ENCODE data around the gene TSEN2.
"Not testable (repeated sequence)": the region's sequence is repeated elsewhere in the genome, so short reads cannot be mapped to it uniquely, and the experiment has no call there.

TSEN2 gene

DNA sequence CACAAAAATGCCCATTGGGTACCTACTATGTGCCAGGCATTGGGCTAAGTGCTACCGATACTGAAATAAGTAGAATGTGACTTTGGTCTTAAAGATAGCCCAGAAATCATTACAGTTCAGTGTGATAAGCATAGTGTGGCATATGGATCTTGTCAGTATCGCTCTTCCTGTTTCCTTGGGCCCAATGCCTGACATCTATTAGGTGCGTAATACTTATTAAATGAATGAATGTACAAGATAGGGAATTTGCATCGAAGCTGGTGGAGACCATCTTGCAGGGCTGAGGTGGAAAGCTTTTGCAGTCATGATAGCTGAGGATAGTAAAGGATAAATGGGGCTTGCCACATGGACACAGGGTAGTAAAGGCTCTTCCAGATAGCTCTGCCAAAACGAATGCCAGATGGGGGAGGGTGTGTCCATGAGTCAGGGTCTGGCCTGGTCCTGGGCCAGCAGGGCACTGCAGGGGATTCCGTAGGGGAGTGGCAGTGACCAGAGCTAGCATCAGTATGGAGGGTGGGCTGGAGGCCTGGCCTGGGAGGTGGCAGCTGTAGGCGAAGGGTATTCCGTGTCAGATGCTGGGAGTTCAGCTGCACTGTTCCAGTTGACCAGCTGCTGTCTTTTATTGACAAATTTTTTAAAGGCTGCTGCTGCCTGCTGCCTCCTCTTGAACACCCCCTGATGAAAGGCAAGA lies 23.5 kb downstream of the TSEN2 start:
- peak; percentile 66 for DNase-seq

DNA sequence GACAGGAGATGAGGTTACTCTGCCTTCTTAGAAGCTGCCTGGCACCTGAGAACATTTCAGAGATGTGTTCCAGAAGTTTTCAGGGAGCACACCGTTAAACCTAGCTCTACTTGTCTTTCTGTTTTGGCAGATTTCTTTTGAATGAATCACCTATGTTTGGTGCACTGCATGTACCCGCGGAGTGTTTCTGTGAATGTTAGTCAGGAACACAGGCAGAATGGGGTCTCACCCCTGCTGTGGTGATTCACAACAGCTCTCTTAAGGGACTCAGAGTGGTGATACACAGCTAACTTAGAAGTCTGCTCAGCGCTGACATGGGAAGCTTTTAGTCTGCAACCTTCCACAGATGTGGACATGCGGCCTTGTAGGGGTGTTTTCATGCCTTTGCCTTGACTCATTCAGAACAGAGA lies 24.0 kb downstream of the TSEN2 start:
- no peak for DNase-seq

GRCh38 chr3:12509466-12509865 lies 25.2 kb downstream of the TSEN2 start:
- DNase-seq = no peak

DNA sequence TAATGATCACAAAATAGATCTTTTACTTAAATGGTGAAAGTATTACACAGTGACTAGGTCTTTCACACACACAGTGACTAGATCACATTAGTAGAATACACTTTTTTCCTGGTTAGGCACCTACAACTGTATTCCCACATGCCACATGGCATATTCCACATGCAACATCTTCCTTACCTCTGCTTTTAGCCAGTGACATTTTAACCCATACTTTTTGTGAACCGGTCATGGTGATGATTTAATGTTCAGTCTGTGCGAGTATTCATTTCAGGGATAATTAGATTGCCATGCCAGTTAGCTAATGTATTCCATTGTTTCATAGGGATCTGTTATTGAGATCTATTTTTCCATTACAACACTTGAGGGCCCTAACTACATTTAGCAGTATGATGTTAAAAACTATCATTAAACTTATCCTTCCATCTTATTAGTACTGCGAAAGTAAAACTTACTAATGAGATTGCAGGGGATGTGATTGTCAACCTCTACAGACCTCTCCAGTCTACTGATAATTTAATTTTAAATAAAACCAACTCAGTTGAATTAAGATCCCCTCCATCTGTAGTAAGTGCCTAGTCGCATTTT lies 28.3 kb downstream of the TSEN2 start:
- DNase-seq = no peak

DNA sequence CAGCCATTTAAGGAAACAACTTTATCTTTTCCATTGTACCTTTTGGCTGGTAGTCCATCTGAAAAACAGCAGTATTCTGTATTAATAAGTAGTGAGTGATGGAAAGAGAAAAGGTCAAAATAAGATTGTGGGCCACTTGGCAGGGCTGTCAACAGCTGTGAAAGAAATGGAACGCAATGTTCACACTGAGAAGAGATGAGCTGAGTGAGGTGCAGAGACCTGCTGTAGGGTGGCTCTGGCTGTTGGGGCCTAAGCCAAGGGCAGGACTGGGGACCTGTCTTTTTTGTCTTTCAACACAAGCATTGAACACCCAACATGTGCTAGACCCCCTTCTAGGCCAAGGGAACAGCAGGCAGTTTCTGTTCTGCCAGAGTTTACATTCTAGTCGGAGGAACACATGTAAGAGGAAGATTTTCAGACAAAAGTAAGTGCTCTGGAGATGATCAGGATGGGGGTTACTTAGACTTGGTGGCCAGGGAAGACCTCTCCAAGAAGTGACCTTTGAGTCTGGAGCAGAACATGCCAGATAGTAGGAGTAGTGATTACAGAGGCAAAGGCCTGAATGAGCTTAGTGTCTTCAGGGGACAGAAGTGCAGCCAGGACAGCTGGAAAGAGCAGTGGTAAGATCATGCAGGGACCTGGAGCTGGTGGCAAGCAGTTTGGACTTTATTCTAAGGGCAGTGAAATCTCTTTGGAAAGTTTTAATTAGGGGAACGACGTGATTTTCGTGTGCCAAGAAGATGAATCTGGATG lies 29.6 kb downstream of the TSEN2 start:
- DNase-seq = no peak

GRCh38 chr3:12515631-12516030 lies 31.4 kb downstream of the TSEN2 start:
- DNase-seq = no peak

DNA sequence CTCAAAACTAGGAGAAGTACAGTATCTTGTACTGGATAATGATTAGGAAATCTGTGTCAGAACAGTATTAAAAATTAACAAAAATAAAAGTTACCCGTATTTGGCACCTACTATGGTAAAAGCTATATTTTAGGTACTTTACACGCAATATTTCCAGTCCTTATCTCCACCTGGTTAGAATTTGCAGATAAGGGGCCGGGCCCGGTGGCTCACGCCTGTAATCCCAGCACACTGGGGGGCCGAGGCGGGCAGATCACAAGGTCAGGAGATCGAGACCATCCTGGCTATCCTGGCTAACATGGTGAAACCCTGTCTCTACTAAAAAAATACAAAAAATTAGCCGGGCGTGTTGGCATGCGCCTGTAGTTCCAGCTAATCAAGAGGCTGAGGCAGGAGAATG lies 32.6 kb downstream of the TSEN2 start:
- DNase-seq = no peak

DNA sequence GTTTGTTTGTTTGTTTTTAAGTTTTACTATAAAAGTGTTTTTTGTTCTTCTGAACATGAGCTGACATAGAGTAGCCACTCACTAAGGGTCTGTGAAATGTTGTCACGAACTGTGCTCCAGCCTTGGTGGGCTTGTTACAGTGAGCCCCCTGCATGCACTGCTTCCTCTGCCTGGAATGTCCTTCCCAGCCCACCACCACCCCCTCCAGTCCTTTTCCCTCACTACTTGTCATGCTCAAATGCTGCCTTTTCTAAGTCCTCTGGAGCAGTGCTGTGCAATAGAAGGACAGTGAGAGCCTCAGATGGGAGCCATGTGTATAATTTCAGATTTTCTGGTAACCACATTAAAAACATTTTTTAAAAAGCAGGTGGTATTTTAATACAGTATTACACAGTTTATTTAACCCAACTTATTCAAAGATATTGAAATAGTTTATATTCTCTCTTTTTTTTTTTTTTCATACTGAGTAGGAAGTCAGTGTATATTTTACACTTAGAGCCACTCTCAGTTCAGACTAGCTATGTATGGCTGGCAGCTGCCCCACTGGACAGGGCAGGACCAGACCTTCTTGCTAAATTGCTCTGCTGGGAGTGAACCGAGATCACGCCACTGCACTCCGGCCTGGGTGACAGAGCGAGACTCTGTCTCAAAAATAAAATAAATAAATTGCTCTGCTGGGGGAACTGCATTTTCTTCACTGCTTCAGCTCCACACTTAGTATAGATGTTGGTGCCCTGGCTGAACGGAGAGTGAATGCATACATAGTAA lies 34.2 kb downstream of the TSEN2 start:
- DNase-seq = no peak

DNA sequence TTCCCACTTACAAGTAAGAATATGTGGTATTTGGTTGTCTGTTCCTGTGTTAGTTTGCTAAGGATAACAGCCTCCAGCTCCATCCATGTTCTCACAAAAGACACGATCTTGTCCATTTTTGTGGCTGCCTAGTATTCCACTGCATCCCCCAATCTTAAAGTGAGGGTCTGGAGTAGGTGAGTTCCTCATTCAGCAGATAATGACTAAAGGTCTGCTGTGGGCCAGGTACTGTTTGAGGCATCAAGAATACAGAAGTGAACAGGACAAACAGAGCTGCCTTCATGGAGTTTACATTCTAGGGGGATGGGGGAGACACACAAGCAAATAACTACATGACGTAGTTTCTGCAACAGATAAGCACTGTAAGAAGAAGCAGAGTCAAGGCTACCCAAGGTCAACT lies 36.7 kb downstream of the TSEN2 start:
- DNase-seq = no peak

DNA sequence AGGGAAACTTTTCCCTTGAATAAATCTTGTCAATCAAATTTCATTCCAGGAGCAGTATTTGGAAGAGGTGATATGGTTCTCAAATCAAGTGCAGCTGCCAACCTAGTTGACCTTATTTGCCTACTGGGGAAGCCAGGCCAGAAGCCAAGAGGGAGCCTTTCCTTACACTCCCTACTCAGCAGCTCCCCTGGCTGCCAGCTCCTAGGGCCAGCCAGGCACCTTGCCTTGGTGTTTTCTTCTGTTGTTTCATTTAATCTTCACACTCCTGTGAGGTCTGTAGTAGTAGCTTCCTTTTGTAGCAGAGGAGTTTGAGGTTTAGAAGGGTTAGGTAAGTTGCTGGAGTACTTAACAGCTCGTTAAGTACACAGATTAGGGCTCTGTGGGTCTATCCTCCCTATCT lies 38.4 kb downstream of the TSEN2 start:
- DNase-seq = no peak

- no peak for DNase-seq
Measured at GRCh38 chr3:12527757-12528143, 43.5 kb downstream of the TSEN2 start.

GRCh38 chr3:12532182-12532581 lies 47.9 kb downstream of the TSEN2 start:
- no peak for DNase-seq

GRCh38 chr3:12536423-12536822 lies 52.1 kb downstream of the TSEN2 start:
- DNase-seq = no peak

- no peak for DNase-seq
Measured at GRCh38 chr3:12541625-12542024, 57.3 kb downstream of the TSEN2 start.

GRCh38 chr3:12543497-12543896 lies 59.2 kb downstream of the TSEN2 start:
- not testable (repeated sequence) for DNase-seq

DNA sequence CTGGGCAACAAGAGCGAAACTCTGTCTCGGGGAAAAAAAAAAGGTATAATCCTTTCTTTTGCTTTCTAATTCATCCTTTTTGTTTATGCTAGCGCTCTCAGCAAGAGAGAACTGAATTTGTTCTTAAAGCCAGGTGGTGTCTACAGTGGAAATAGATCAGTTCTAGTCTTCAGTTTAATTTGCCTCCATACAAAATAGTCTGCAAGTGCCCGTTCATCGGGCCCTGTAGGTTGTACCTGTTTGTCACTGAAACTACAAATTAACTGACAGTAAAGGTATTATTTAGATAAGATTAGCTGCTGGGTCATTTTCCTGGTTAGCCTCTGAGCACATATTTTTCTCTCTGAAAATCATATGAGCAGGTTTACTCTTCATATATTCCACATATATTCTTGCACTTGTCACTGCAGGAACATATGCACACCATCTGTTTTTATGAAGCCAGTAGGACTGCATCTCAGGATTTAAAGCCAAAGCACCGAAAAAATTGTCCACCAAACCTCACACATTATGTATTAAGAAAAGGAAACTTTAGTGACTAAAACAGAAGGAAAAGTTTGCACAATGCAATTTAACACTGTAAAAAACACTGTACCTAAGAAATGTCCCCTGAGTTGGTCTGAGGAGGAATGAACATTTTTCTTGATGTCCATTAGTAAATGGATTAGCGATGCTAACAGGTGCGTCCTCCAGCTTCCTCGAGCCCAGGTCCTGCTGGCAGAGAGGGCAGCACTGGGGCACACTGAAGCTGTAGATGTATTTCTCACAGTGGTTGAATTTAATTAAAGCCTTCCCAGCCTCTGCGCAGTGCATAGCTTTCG lies 60.6 kb downstream of the TSEN2 start:
- no peak for DNase-seq

DNA sequence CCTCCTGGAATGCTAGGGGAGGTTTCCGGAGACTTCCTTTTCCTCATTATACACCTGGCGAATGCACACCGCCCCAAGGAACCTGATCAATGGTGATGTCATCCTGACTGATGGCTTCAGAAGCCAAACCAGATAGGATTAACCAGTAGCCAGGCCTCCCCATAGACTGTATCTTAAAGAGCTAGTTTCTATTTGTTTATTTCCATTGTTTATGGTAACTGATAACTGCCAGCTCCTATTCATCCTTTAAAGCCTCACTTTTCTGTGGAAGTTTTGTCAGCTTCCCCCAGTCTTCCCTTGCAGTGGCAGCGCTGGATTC lies 61.2 kb downstream of the TSEN2 start, which contains the start of gene MKRN2OS:
MKRN2OS (minus strand) TSS at position 27 of the 319 bp plus-strand sequence. CDS start 35 bp downstream, outside the sequence.
- no peak for DNase-seq

GRCh38 chr3:12549971-12550760 lies 65.9 kb downstream of the TSEN2 start:
- DNase-seq = no peak

DNA sequence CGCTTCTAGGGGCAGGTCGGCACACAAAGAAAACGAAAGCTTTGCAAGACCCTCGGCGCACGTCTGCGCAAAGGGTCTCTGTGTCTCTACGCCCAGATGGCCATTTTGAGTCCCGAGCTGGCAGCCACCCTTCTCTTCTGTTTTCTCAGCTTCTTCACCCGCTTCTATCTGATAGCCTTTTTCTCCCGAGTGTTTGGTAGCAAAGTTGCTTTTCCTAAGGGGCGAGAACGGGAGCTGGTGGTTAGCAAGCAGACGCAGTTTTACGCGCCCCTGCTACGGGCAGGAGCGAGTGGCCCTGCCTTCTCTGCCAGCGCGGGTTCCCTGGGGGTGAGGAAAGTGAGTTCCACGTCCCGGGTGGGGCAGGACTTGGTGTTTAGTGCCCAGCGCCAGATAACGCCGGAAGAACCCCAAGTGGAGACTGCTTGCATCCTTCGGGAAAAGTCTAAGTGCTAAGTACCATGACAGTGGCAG lies 69.7 kb downstream of the TSEN2 start:
- DNase-seq = peak; percentile 47

GRCh38 chr3:12556314-12556689 lies 72.0 kb downstream of the TSEN2 start:
- no peak for DNase-seq

- DNase-seq = peak; percentile 92
Measured at GRCh38 chr3:12556690-12557472, 72.6 kb downstream of the TSEN2 start, which contains the start of gene MKRN2. MKRN2 (plus strand) TSS chr3:12557087; CDS start chr3:12557151, 64 bp downstream.
